Vagina (tissue), 2 donors: Measurements from ENCODE around the gene EPHB1. TPM values are rescaled to one million over a fixed set of nuclear protein-coding genes. Genes with fewer than 3 reads are reported as not detected.

Experiments used
- DNase-seq, 2 donors: peaks; one replicate each; pipeline ENCODE4 v3.0.0-alpha.2; 2017; ENCODE audit errors: extremely low spot score in 2 of 2
- H3K27ac ChIP-seq: fragments of 200-600 bp; sonication (generic); one replicate; pipeline ENCODE4 v1.5.1; 2019
- H3K27me3 ChIP-seq: fragments of 200-600 bp; sonication (generic); one replicate; pipeline ENCODE4 v1.5.1; 2019
- H3K36me3 ChIP-seq, 2 donors: fragments of 200-600 bp; sonication (generic); one replicate each; pipeline ENCODE4 v1.5.1; 2017 to 2019
- H3K4me1 ChIP-seq: fragments of 200-600 bp; sonication (generic); one replicate; pipeline ENCODE4 v1.5.1; 2019
- H3K4me3 ChIP-seq, 2 donors: fragments of 200-600 bp; sonication (generic); 1 replicate in 1 of 2; 2 replicates in 1 of 2; pipeline ENCODE4 v1.5.1; 2016 to 2019
- H3K9me3 ChIP-seq: fragments of 200-600 bp; sonication (generic); one replicate; pipeline ENCODE4 v1.5.1; 2019
- POLR2A ChIP-seq, 2 donors: fragments of 450-650 bp; IDR thresholded peaks; one replicate each; pipeline ENCODE4 v1.6.1; 2017; ENCODE audit warnings: antibody characterized with exemption in 2 of 2, mild to moderate bottlenecking in 2 of 2, moderate library complexity in 2 of 2
- POLR2AphosphoS5 ChIP-seq, 2 donors: sonication (generic); formaldehyde crosslinking; IDR thresholded peaks; one replicate each; pipeline ENCODE4 v1.9.0; 2017; ENCODE audit warnings: antibody characterized with exemption in 2 of 2, mild to moderate bottlenecking in 2 of 2, low read depth in 1 of 2; ENCODE audit not compliant: insufficient read depth in 1 of 2
- intact Hi-C: fragments of 100-400 bp; cut with DNase I; formaldehyde crosslinking; loops from one replicate; pipeline ENCODE4 v1.15.1; 2023
- total RNA-seq: library from RNA; depleted of rRNA; stranded (reverse); fragments of >200 nt; gene quantifications from one replicate; pipeline ENCODE4 v1.2.3, GENCODE V29; 2016
- TF ChIP-seq, protein P1 (sequence below), 3 experiments: fragments of 450-650 bp in 2 of 3; fragments of 200-600 bp in 1 of 3; sonication (generic) in 1 of 3; IDR thresholded peaks; one replicate each; pipeline ENCODE4 v1.5.1; 2017 to 2019; ENCODE audit warnings: antibody characterized with exemption in 3 of 3, mild to moderate bottlenecking in 2 of 3, moderate library complexity in 2 of 3

EPHB1 gene
- total RNA-seq, 1 donor from 2014 or later = 2.2 TPM

DNA sequence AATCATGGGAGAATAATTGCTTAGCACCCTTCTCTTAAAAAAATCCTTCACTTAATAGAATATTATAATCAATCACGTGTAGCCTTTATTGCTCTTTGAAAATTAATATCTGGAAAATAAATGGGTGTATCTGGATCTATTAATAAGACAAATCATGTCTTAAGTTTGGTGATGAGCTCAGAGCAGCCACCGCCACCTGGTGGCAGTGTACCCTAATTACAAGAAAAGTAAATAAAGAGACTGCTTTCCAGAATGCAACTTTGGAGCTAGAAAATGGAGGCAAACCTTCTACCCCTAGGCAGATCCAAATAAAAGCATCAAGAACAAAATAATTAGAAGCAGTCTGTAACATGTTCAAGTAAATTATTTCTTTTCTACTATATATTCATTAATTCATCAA is 43.5 kb downstream of the EPHB1 start:
- Histone ChIP-seq H3K4me1 (no peaks in the 10 kb centered on the region), H3K27me3 (no peaks in the 10 kb centered on the region), H3K36me3 (no peaks in the 10 kb centered on the region), H3K27ac (no peak overlapping the region), H3K4me3 (no peak overlapping the region), H3K9me3 (no peaks in the 10 kb centered on the region)
- DNase-seq = no peak
- intact Hi-C loops = no loop called here
- TF ChIP-seq POLR2AphosphoS5 (IDR thresholded peaks at IDR 0.05; ENCODE audit: insufficient read depth in 1 of 2, low read depth in 1 of 2) = no peak
- TF ChIP-seq POLR2A (IDR thresholded peaks at IDR 0.05) = no peak

GRCh38 chr3:134839422-134839821 is 44.4 kb downstream of the EPHB1 start:
- intact Hi-C loops = no loop called here
- Histone ChIP-seq H3K4me1 (no peaks in the 10 kb centered on the region), H3K9me3 (no peaks in the 10 kb centered on the region), H3K27ac (no peak overlapping the region), H3K4me3 (no peak overlapping the region), H3K36me3 (no peaks in the 10 kb centered on the region), H3K27me3 (no peaks in the 10 kb centered on the region)
- TF ChIP-seq, protein P1, sequence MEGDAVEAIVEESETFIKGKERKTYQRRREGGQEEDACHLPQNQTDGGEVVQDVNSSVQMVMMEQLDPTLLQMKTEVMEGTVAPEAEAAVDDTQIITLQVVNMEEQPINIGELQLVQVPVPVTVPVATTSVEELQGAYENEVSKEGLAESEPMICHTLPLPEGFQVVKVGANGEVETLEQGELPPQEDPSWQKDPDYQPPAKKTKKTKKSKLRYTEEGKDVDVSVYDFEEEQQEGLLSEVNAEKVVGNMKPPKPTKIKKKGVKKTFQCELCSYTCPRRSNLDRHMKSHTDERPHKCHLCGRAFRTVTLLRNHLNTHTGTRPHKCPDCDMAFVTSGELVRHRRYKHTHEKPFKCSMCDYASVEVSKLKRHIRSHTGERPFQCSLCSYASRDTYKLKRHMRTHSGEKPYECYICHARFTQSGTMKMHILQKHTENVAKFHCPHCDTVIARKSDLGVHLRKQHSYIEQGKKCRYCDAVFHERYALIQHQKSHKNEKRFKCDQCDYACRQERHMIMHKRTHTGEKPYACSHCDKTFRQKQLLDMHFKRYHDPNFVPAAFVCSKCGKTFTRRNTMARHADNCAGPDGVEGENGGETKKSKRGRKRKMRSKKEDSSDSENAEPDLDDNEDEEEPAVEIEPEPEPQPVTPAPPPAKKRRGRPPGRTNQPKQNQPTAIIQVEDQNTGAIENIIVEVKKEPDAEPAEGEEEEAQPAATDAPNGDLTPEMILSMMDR (IDR thresholded peaks at IDR 0.05) = no peak
- TF ChIP-seq POLR2AphosphoS5 (IDR thresholded peaks at IDR 0.05; ENCODE audit: insufficient read depth in 1 of 2, low read depth in 1 of 2) (no peak), POLR2A (IDR thresholded peaks at IDR 0.05) (no peak)
- DNase-seq = no peak

GRCh38 chr3:134839990-134840389 is 44.9 kb downstream of the EPHB1 start:
- no peak for TF ChIP-seq POLR2AphosphoS5 (IDR thresholded peaks at IDR 0.05; ENCODE audit: insufficient read depth in 1 of 2, low read depth in 1 of 2)
- TF ChIP-seq, protein P1 (IDR thresholded peaks at IDR 0.05) = no peak
- intact Hi-C loops = no loop called here
- no peak for DNase-seq

DNA sequence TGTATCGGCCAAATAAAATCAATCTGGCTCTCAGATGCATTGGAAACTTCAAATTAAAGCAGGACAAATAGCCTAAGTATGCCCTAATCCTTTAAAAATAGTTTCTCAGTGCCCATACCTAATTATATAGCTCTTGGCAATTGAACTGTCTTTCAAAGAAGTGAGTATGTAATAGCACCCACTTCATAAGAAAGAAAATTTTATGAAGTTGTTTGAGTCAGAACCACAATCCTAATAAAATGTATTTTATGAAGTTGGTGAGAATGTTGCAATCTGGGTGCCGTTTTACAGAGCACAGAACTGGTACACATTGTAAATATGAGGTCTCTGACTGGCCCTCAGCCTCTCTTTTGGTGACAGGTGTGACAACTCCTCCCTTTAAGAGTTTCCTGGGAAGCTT is 45.4 kb downstream of the EPHB1 start:
- no peak overlapping the region for H3K27ac ChIP-seq
- no peak overlapping the region for H3K4me3 ChIP-seq
- no peaks in the 10 kb centered on the region for H3K36me3 ChIP-seq
- H3K27me3 ChIP-seq = no peaks in the 10 kb centered on the region
- no peaks in the 10 kb centered on the region for H3K4me1 ChIP-seq
- no peak for DNase-seq
- no peaks in the 10 kb centered on the region for H3K9me3 ChIP-seq
- TF ChIP-seq, protein P1 (IDR thresholded peaks at IDR 0.05) = no peak
- TF ChIP-seq POLR2A (IDR thresholded peaks at IDR 0.05) = no peak
- TF ChIP-seq POLR2AphosphoS5 (IDR thresholded peaks at IDR 0.05; ENCODE audit: insufficient read depth in 1 of 2, low read depth in 1 of 2) = no peak
- intact Hi-C loops = no loop called here

More at GRCh38 chr3:134839990-134840389, 44.9 kb downstream of the EPHB1 start:
- H3K27ac ChIP-seq = no peak overlapping the region
- H3K36me3 ChIP-seq = no peaks in the 10 kb centered on the region
- H3K4me1 ChIP-seq = no peaks in the 10 kb centered on the region
- H3K4me3 ChIP-seq = no peak overlapping the region
- H3K9me3 ChIP-seq = no peaks in the 10 kb centered on the region
- no peaks in the 10 kb centered on the region for H3K27me3 ChIP-seq

DNA sequence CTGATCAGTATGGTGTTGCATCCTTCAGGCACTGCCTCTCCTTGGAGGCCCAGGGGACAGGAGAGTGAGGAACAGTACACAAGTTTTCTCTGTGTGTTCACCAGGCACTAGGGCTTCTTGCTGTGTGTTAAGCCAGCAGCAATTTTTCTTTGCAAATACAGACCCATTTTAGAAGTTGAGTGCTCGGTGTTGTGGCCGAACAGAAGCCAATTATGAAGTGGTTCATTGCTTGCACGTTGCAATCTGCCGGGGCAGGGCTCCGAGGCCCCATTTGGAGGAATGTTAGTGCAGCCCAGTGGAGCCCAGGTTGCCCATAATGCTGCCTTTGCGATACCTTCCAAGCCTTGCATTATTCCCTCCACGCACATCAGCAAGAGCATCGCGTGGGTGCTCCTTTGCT is 51.0 kb downstream of the EPHB1 start:
- intact Hi-C loops = no loop called here
- Histone ChIP-seq H3K27ac (no peak overlapping the region), H3K4me3 (no peak overlapping the region), H3K4me1 (no peaks in the 10 kb centered on the region), H3K36me3 (no peaks in the 10 kb centered on the region), H3K9me3 (no peaks in the 10 kb centered on the region), H3K27me3 (no peaks in the 10 kb centered on the region)
- DNase-seq = no peak
- TF ChIP-seq POLR2AphosphoS5 (IDR thresholded peaks at IDR 0.05; ENCODE audit: insufficient read depth in 1 of 2, low read depth in 1 of 2) (no peak), POLR2A (IDR thresholded peaks at IDR 0.05) (no peak)
- TF ChIP-seq, protein P1 (IDR thresholded peaks at IDR 0.05) = no peak
